DOHH2 (cell line): ENCODE measurements around the gene BTRC.

Source experiments
- CTCF ChIP-seq: fragments of 200-600 bp; sonication (generic); IDR thresholded peaks from one replicate; pipeline ENCODE4 v1.5.1; 2014; ENCODE audit warnings: antibody characterized with exemption, mild to moderate bottlenecking, low read depth, low read length; ENCODE audit not compliant: poor library complexity, severe bottlenecking
- EZH2phosphoT487 ChIP-seq: fragments of 200-600 bp; sonication (generic); IDR thresholded peaks from 2 replicates; pipeline ENCODE4 v1.6.1; 2017; ENCODE audit warnings: borderline replicate concordance, mild to moderate bottlenecking, antibody characterized with exemption, low read length, moderate library complexity, mixed read lengths

DNA sequence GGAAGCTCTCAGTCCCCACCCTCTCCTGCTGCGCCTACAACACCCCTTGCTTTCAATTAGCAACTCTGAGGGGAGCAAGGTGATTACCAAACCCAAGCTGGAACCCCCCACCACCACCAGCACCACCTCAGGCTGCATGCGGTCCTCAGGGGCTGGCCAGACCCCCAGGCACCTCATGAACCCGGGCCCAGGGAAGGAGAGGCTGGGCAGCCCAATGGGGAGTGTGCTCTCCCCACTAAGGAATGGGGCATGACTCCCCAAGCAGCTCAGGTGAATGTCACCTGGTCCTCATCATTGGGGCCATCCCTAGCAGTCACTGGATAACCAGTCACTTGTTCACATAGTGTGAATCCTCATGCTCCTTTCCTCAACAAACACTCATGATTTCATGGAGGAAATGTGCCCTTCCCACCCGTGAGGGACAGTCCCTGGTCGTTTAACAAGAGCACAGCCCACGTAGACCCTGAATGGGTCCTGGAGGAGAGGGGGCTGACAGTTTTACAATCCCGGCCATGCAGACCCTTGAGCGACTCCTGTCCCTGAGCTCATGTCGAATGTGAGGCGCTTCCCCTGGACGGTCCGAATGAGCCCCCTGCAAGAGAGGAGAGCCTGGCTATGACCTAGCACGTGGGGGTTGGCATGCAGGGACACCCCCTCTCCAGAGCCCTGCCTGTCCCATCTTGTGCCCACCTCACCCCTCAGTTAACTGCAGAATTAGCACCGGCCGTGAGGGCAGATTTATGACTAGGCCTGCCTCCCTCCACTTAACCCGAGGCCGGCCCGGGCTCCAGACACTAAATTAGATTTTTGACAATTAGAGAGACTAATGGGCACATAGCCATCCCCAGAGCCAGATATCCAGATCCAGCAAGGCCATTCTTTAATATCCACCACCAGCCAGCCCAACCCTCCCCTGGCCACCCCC, 205.0 kb downstream of the BTRC start:
- TF ChIP-seq CTCF: no peak
- no peak for TF ChIP-seq EZH2phosphoT487
